HepG2 (cell line): Measurements from ENCODE around the gene MROH2A.
"Not testable (repeated sequence)": the region's sequence is repeated elsewhere in the genome, so short reads cannot be mapped to it uniquely, and the experiment has no call there.

ENCODE experiments used
- CREB3 ChIP-seq: sonication (generic); formaldehyde crosslinking; IDR thresholded peaks from 2 replicates; pipeline ENCODE4 v1.5.0; 2020; ENCODE audit warnings: missing genetic modification reagents
- DMTF1 ChIP-seq: sonication (generic); formaldehyde crosslinking; IDR thresholded peaks from 2 replicates; pipeline ENCODE4 v1.4.0; 2020; ENCODE audit warnings: mild to moderate bottlenecking, missing genetic modification reagents
- ELK4 ChIP-seq: sonication (generic); formaldehyde crosslinking; IDR thresholded peaks from 2 replicates; pipeline ENCODE4 v1.9.0; 2021; ENCODE audit warnings: missing genetic modification reagents, borderline replicate concordance
- FIP1L1 ChIP-seq: fragments of 200-400 bp; formaldehyde crosslinking; IDR thresholded peaks from 2 replicates; pipeline ENCODE4 v1.6.1; 2018; ENCODE audit warnings: low read depth, mild to moderate bottlenecking, low read length, moderate library complexity, borderline replicate concordance; ENCODE audit not compliant: insufficient read depth
- HOXA3 ChIP-seq: sonication (generic); formaldehyde crosslinking; IDR thresholded peaks from 2 replicates; pipeline ENCODE4 v1.5.0; 2020; ENCODE audit warnings: missing genetic modification reagents
- JUND ChIP-seq: sonication (generic); formaldehyde crosslinking; IDR thresholded peaks from 2 replicates; pipeline ENCODE4 v1.8.0; 2022; ENCODE audit warnings: mild to moderate bottlenecking, missing genetic modification reagents
- POLR2A ChIP-seq, 2 experiments: IDR thresholded peaks; 2 replicates each; pipeline ENCODE4 v1.6.1; 2011; ENCODE audit warnings: low read depth in 2 of 2, low read length in 2 of 2, mild to moderate bottlenecking in 1 of 2, moderate library complexity in 1 of 2; ENCODE audit not compliant: insufficient read depth in 1 of 2
- REST ChIP-seq, 2 experiments: IDR thresholded peaks; 2 replicates each; pipeline ENCODE4 v1.6.1; 2011 to 2012; ENCODE audit warnings: low read length in 2 of 2, borderline replicate concordance in 1 of 2, low read depth in 1 of 2, mild to moderate bottlenecking in 1 of 2, moderate library complexity in 1 of 2
- XRCC5 ChIP-seq: fragments of 200-400 bp; formaldehyde crosslinking; optimal IDR thresholded peaks from 2 replicates; pipeline ENCODE3; 2017; ENCODE audit warnings: mild to moderate bottlenecking, low read length
- ZNF260 ChIP-seq: sonication (generic); formaldehyde crosslinking; IDR thresholded peaks from 2 replicates; pipeline ENCODE4 v1.4.0; 2020; ENCODE audit warnings: missing genetic modification reagents, low read depth, mild to moderate bottlenecking, borderline replicate concordance

- not testable (repeated sequence) for TF ChIP-seq JUND (CRISPR knock-in tag); POLR2A (IDR thresholded peaks at IDR 0.05; ENCODE audit: insufficient read depth in 1 of 2, low read depth in 2 of 2, low read length in 2 of 2); FIP1L1; XRCC5; ZNF260 (CRISPR knock-in tag); REST (IDR thresholded peaks at IDR 0.05; ENCODE audit: borderline replicate concordance in 1 of 2, low read depth in 1 of 2, low read length in 2 of 2); CREB3 (CRISPR knock-in tag); ELK4
- peak; percentile 79; the same call in 1 of the 2 replicates for TF ChIP-seq HOXA3 (CRISPR knock-in tag)
- peak; percentile 49; the same call in 1 of the 2 replicates for TF ChIP-seq DMTF1 (CRISPR knock-in tag)
Observed at GRCh38 chr2:233736868-233737653, 41.1 kb upstream of the MROH2A start.
